ENCODE results near the gene SOX11. TPM values are rescaled to one million over a fixed set of nuclear protein-coding genes. Genes with fewer than 3 reads are reported as not detected.

SOX11 gene
- total and polyA plus RNA-seq, 9 donors = 0.01 to 0.03 TPM; not detected in 7

DNA sequence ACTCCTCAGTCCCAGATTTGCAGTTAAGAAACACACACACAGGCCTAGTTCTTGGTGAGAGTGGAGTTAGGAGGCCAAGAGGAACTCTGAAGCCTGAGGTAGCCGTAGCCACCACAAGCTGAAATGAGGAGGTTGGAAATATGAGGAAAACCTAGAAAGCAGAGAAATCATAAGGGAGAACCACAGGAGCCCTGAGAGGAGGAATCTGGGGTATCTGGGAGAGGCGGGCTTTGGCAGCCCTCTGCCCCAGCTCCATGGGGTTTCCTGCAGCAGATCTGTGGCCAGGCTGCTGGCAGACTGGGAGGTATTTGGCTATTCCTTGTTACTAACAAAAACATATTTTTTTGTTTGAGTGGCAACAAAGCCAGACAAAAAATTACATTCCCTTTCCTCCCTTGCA is 11.0 kb downstream of the SOX11 start:
- H3K36me3 ChIP-seq = no peaks in the 10 kb centered on the region
- TF ChIP-seq POLR2A (IDR thresholded peaks at IDR 0.05) = no peak
- TF ChIP-seq, protein P1, sequence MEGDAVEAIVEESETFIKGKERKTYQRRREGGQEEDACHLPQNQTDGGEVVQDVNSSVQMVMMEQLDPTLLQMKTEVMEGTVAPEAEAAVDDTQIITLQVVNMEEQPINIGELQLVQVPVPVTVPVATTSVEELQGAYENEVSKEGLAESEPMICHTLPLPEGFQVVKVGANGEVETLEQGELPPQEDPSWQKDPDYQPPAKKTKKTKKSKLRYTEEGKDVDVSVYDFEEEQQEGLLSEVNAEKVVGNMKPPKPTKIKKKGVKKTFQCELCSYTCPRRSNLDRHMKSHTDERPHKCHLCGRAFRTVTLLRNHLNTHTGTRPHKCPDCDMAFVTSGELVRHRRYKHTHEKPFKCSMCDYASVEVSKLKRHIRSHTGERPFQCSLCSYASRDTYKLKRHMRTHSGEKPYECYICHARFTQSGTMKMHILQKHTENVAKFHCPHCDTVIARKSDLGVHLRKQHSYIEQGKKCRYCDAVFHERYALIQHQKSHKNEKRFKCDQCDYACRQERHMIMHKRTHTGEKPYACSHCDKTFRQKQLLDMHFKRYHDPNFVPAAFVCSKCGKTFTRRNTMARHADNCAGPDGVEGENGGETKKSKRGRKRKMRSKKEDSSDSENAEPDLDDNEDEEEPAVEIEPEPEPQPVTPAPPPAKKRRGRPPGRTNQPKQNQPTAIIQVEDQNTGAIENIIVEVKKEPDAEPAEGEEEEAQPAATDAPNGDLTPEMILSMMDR (IDR thresholded peaks at IDR 0.05) = no peak
- TF ChIP-seq EP300 (IDR thresholded peaks at IDR 0.05) = no peak
- DNase-seq = no peak
- intact Hi-C loops (cut with DNase I) = no loop called here
- H3K27me3 ChIP-seq = peaks cover 2% of the 10 kb centered on the region
- no peak overlapping the region for H3K27ac ChIP-seq
- H3K4me3 ChIP-seq = no peak overlapping the region
- WGBS, 3 donors = 94 to 98% (median 95%) methylated on average over 2 of the region's 2 CpGs
- no peaks in the 10 kb centered on the region for H3K4me1 ChIP-seq (ENCODE audit: insufficient read depth)
- H3K9me3 ChIP-seq = peaks cover 0 to 1% of the 10 kb centered on the region in 2 donors

DNA sequence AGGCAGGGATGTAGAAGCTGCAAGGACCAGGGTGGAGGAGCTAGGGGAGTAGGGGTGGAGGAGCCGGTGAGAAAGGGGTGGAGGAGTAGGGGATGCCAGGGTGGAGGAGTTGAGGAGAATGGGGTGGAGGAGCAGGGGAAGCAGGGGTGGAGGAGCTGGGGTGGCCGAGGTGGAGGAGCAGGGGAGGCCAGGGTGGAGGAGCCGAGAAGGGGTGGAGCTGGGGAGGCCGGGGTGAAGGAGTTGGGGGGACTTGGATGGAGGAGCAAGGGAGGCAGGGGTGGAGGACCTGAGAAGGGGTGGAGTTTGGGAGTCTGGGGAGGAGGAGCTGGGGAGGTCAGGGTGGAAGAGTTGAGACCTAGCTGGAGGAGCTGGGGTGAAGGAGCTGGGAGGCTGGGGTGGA is 13.3 kb downstream of the SOX11 start:
- no peaks in the 10 kb centered on the region for H3K27me3 ChIP-seq
- 86 to 88% (median 87%) methylated on average over 4 of the region's 4 CpGs for WGBS, 3 donors
- intact Hi-C loops (cut with DNase I) = no loop called here
- H3K4me1 ChIP-seq (ENCODE audit: insufficient read depth) = no peaks in the 10 kb centered on the region
- TF ChIP-seq, protein P1 (IDR thresholded peaks at IDR 0.05) = no peak
- TF ChIP-seq EP300 (IDR thresholded peaks at IDR 0.05) (no peak), POLR2A (IDR thresholded peaks at IDR 0.05) (no peak)
- H3K27ac ChIP-seq = no peak overlapping the region
- no peak overlapping the region for H3K4me3 ChIP-seq
- H3K36me3 ChIP-seq = no peaks in the 10 kb centered on the region
- no peaks in the 10 kb centered on the region for H3K9me3 ChIP-seq
- DNase-seq = no peak

- Histone ChIP-seq H3K27ac (no peak overlapping the region), H3K4me1 (ENCODE audit: insufficient read depth) (no peaks in the 10 kb centered on the region), H3K27me3 (no peaks in the 10 kb centered on the region), H3K36me3 (no peaks in the 10 kb centered on the region), H3K9me3 (no peaks in the 10 kb centered on the region), H3K4me3 (no peak overlapping the region)
- intact Hi-C loops (cut with DNase I) = no loop called here
- DNase-seq = no peak
- TF ChIP-seq EP300 (IDR thresholded peaks at IDR 0.05) = no peak
- TF ChIP-seq, protein P1 (IDR thresholded peaks at IDR 0.05) = no peak
- no peak for TF ChIP-seq POLR2A (IDR thresholded peaks at IDR 0.05)
- WGBS, 3 donors = 87 to 92% (median 91%) methylated on average over 53 to 56 of the region's 56 CpGs
Measured at GRCh38 chr2:5706717-5707455, 14.7 kb downstream of the SOX11 start.

DNA sequence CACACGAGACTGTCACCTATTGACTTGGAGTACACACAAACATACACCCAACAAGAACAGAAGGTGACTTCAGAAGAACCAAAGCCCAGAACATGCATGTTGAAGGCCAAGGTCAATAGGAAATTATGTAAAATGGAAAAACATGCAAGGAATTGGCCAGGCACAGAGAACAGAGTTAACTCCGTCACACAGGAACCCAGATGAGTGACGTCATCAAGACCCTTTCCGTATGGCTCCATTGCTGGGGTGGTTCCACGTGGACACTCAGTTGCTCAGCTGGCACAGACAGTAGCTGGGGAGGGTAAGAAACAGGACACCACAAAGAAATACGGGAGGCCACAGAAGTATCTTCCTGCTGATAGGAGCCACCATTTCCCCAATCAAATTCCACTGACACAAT is 18.4 kb downstream of the SOX11 start:
- no peak overlapping the region for H3K27ac ChIP-seq
- DNase-seq = no peak
- WGBS, 3 donors = 62 to 66% (median 63%) methylated on average over 6 of the region's 6 CpGs
- H3K27me3 ChIP-seq = no peaks in the 10 kb centered on the region
- no peaks in the 10 kb centered on the region for H3K9me3 ChIP-seq
- no peak overlapping the region for H3K4me3 ChIP-seq
- no peaks in the 10 kb centered on the region for H3K4me1 ChIP-seq (ENCODE audit: insufficient read depth)
- H3K36me3 ChIP-seq = no peaks in the 10 kb centered on the region
- no peak for TF ChIP-seq POLR2A (IDR thresholded peaks at IDR 0.05)
- TF ChIP-seq, protein P1 (IDR thresholded peaks at IDR 0.05) = no peak
- TF ChIP-seq EP300 (IDR thresholded peaks at IDR 0.05) = no peak
- intact Hi-C loops (cut with DNase I) = no loop called here

Measured in ovary (tissue), 9 donors.